ENCODE results near the gene IGFL4. TPM values are rescaled to one million over a fixed set of nuclear protein-coding genes. Genes with fewer than 3 reads are reported as not detected.

Gene IGFL4
- total and polyA plus RNA-seq, 2 of the 13 experiments (the other 11 are each of a cell fraction or from before 2014, with no cell fraction given), result 1.2 to 1.4 TPM

DNA sequence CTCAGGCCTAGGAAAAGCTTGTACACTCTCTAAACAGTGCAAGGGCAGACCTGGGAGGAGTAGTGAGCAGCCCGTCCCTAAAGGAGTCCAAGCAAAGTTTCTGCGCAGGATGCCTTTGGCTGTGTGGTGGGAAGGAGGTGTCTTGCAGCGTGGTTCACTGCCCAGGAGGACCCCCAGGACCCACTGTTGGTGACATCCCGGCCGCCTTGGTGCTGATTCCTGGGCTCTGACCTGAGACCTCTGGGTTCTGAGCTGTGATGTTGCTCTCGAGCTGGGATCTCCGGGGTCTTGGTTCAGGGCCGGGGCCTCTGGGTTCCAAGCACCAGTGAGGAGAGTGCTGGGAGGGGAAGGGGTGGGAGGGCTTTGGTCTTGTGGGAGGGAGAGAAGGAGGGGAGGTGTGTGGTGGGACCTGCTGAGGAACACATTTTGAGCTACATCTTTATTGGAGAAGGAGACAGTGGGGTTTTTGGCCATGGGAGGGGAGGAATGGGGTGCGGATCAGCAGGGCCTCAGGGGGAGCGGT, 22.0 kb downstream of the IGFL4 start (continued):
- TF ChIP-seq, protein P1, sequence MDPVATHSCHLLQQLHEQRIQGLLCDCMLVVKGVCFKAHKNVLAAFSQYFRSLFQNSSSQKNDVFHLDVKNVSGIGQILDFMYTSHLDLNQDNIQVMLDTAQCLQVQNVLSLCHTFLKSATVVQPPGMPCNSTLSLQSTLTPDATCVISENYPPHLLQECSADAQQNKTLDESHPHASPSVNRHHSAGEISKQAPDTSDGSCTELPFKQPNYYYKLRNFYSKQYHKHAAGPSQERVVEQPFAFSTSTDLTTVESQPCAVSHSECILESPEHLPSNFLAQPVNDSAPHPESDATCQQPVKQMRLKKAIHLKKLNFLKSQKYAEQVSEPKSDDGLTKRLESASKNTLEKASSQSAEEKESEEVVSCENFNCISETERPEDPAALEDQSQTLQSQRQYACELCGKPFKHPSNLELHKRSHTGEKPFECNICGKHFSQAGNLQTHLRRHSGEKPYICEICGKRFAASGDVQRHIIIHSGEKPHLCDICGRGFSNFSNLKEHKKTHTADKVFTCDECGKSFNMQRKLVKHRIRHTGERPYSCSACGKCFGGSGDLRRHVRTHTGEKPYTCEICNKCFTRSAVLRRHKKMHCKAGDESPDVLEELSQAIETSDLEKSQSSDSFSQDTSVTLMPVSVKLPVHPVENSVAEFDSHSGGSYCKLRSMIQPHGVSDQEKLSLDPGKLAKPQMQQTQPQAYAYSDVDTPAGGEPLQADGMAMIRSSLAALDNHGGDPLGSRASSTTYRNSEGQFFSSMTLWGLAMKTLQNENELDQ (CRISPR knock-in tag; IDR thresholded peaks at IDR 0.05; ENCODE audit: borderline replicate concordance), result no peak
- TF ChIP-seq, protein P2, sequence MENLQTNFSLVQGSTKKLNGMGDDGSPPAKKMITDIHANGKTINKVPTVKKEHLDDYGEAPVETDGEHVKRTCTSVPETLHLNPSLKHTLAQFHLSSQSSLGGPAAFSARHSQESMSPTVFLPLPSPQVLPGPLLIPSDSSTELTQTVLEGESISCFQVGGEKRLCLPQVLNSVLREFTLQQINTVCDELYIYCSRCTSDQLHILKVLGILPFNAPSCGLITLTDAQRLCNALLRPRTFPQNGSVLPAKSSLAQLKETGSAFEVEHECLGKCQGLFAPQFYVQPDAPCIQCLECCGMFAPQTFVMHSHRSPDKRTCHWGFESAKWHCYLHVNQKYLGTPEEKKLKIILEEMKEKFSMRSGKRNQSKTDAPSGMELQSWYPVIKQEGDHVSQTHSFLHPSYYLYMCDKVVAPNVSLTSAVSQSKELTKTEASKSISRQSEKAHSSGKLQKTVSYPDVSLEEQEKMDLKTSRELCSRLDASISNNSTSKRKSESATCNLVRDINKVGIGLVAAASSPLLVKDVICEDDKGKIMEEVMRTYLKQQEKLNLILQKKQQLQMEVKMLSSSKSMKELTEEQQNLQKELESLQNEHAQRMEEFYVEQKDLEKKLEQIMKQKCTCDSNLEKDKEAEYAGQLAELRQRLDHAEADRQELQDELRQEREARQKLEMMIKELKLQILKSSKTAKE (CRISPR knock-in tag; IDR thresholded peaks at IDR 0.05; ENCODE audit: borderline replicate concordance), result no peak

- ChIA-PET POLR2A (no interaction called here), CTCF (ENCODE audit: low intra/inter-chr PET ratio, low total read pairs) (interaction anchor here (0.7 to 1.1 kb wide), 2 partner anchors 196 to 201 kb away, joined by 3 read pairs; no protein-coding TSS in a partner anchor)
- no peak overlapping the region for H3K27ac ChIP-seq (ENCODE audit: extremely low read length, insufficient read depth, low read length)
- H2AFZ ChIP-seq (ENCODE audit: low read length), result no peak overlapping the region
- H3K4me1 ChIP-seq (ENCODE audit: insufficient read depth, low read length), result no peaks in the 10 kb centered on the region
- WGBS (ENCODE audit: low lambda C conversion rate), result 94% methylated on average over 10 of the region's 15 CpGs
- no peak for ATAC-seq
- FAIRE-seq, result no peak
- no peak overlapping the region for H3K9ac ChIP-seq (ENCODE audit: insufficient read depth, low read depth, low read length)
- no peaks in the 10 kb centered on the region for H3K36me3 ChIP-seq (replicated peaks in 1 of 2; ENCODE audit: control insufficient read depth in 1 of 2, insufficient read depth in 2 of 2, low read length in 2 of 2)
- BruUV-seq (replicated peaks), result no TSS peak
- H3K27me3 ChIP-seq (ENCODE audit: control insufficient read depth in 1 of 2, insufficient read depth in 2 of 2, low read length in 2 of 2), result no peaks in the 10 kb centered on the region
- no peaks in the 10 kb centered on the region for H3K79me2 ChIP-seq (ENCODE audit: insufficient read depth, low read length)
- H3K9me3 ChIP-seq (ENCODE audit: low read length), result no peaks in the 10 kb centered on the region
- DNase-seq (ENCODE audit: low spot score), result no peak
- in situ Hi-C loops (cut with HindIII; ENCODE audit: extremely low pct_ligation_motif_present, low pct_unique_long_range_greater_than_20kb) (loop anchor here (10.0 kb wide), 1 partner anchor 203 kb away; the partner anchor contains the start of gene RSPH6A), intact Hi-C loops (cut with micrococcal nuclease; ENCODE audit: unreplicated experiment) (no loop called here)
- no peak overlapping the region for H3K4me2 ChIP-seq (ENCODE audit: low read depth, low read length)
- no peaks in the 10 kb centered on the region for H4K20me1 ChIP-seq (ENCODE audit: insufficient read depth, low read length)
- H3K4me3 ChIP-seq (replicated peaks in 1 of 3; ENCODE audit: insufficient read depth in 1 of 3, low read depth in 2 of 3, low read length in 3 of 3), result no peak overlapping the region
- no peak for TF ChIP-seq HNF1B (CRISPR knock-in tag; IDR thresholded peaks at IDR 0.05)
- TF ChIP-seq, protein P3, sequence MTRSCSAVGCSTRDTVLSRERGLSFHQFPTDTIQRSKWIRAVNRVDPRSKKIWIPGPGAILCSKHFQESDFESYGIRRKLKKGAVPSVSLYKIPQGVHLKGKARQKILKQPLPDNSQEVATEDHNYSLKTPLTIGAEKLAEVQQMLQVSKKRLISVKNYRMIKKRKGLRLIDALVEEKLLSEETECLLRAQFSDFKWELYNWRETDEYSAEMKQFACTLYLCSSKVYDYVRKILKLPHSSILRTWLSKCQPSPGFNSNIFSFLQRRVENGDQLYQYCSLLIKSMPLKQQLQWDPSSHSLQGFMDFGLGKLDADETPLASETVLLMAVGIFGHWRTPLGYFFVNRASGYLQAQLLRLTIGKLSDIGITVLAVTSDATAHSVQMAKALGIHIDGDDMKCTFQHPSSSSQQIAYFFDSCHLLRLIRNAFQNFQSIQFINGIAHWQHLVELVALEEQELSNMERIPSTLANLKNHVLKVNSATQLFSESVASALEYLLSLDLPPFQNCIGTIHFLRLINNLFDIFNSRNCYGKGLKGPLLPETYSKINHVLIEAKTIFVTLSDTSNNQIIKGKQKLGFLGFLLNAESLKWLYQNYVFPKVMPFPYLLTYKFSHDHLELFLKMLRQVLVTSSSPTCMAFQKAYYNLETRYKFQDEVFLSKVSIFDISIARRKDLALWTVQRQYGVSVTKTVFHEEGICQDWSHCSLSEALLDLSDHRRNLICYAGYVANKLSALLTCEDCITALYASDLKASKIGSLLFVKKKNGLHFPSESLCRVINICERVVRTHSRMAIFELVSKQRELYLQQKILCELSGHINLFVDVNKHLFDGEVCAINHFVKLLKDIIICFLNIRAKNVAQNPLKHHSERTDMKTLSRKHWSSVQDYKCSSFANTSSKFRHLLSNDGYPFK (CRISPR knock-in tag; IDR thresholded peaks at IDR 0.05; ENCODE audit: borderline replicate concordance), result no peak
- no peak for TF ChIP-seq PAF1 (CRISPR knock-in tag; IDR thresholded peaks at IDR 0.05)
- no peak for TF ChIP-seq PREB (CRISPR knock-in tag; IDR thresholded peaks at IDR 0.05)
- TF ChIP-seq RFXANK (CRISPR knock-in tag; IDR thresholded peaks at IDR 0.05), result no peak
- no peak for TF ChIP-seq TCF7 (IDR thresholded peaks at IDR 0.05; ENCODE audit: low read depth)
- no peak for TF ChIP-seq HES4 (CRISPR knock-in tag; IDR thresholded peaks at IDR 0.05; ENCODE audit: borderline replicate concordance)
Observed at GRCh38 chr19:46017874-46018675, 22.7 kb downstream of the IGFL4 start.
